NK-92 treated with Interleukin-12 subunit alpha and Interleukin-12 subunit beta, amount 100 ng/mL, for 24 hours (cell line): ENCODE results near the gene RACK1.

Source experiments
- DNase-seq: peaks from one replicate; lab custom pipeline; 2025; lab: John Stamatoyannopoulos, UW

Gene RACK1

DNA sequence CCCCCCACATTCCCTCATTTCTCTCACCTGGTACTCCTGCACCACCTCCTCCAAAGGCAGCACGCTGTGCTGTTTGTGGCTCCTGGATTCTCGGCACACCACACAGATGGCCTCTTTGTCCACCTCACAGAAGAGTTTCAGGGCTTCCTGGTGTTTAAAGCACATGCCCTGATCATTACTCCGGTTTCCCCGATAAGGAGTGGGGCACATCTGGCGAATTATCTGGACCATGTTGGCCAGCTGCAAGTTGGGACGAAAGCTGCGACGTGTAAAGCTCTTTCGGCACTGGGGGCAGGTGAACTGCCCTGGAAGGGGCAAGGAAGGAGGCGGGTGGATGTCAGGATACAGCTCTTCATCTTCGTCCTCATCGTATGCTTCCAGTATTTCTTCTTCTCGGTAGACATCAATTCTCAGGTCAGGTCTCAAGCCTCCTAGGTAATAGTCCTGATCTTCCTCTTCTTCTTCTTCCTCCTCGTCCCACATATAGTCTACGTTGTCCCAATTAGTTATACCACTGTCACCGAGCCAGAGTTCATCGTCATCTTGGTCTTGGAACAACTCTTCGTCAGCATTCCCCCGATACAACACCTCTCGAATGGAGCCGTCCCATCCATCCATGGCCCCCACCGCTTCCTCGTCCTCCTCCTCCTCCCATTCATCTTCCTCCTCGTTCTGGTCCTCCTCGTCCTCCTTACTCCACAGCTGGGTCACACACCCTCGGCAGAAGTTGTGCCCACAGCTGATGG lies 16.4 kb upstream of the RACK1 start:
- DNase-seq: no peak

DNA sequence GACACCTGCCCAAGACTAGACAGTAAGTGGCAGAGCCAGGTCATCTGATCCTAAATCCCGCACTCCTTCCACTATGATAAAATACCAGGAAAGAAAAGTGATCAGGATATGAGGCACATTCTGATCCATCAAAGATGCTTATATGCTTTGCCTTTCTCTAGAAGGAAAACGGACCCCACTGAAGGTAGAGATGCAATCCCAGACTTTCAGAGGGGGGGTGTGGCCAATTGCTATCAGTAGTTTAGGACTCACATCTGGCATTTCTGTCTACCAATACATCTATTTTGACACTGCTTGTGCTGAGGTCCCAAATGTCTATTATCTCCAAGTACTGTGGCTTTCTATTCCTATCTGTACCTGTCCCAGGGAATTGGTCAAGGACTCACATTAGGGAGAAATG lies 15.6 kb upstream of the RACK1 start:
- DNase-seq: no peak

DNA sequence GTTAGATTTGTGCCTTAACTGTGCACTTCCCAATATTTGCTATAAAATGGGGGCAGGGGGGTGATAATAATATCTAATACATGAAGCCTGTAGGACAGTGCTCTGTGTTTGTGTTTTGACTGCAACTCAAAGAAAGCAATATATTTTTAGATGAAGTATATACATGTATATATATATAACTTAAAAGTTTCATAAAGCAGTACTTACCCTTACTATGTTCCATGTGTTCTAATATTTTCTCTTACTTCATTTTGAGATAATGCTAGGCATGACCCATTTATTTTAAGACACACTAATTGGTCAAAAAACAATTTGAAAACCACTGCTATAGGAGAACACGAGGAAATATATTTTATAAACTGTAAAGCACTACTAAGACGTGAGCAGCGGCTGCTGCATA lies 14.9 kb upstream of the RACK1 start:
- no peak for DNase-seq

DNA sequence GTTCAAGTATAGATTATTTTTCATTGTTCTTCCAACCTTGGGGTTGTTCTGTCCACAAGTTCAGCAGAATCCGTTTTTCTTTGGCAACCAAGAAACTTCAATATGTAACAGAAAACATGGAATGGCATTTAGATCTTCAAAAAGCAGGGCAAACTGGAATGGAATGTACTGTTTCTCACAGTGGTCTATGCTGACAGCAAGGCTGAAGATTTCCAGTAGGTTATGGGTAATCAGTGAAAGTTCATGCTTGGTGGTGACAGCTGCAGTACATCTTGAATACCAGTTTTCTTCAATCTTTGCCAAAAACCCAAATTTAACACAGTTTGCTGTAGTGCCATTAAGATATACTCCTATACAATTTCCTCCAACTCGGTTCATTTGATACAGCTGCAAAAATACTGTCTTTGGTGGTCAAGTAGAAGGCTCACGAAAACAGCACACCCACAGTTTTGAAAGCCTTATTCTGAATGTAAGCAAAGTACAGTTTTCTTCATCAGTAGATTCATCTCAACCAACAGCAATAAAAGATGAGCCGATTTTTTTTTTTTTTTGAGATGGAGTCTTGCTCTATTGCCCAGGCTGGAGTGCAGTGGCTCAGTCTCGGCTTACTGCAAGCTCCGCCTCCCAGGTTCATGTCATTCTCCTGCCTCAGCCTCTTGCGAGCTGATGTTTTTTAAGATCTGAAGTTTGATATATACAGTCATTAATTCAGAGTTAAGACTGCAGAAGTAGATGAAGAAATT lies 12.3 kb upstream of the RACK1 start:
- DNase-seq: no peak

DNA sequence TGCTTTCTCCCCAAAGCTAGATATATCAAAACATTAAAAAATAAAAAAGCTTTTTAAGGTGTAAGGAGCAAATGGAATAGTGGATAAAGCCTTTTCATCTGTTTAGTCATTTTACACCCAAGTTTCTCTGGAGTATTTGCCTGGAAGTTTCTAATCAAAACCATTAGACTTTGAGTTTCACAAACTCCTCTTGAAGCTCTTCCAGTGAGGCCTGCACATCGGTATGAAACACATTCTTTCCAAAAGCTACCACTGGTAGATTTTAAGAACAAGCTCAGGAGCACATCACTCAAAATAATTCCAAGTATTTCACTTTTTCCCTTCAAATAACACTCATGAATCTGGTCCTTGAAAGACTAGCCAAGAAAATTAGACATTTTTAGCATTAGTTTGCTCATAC lies 11.6 kb upstream of the RACK1 start:
- DNase-seq: no peak

DNA sequence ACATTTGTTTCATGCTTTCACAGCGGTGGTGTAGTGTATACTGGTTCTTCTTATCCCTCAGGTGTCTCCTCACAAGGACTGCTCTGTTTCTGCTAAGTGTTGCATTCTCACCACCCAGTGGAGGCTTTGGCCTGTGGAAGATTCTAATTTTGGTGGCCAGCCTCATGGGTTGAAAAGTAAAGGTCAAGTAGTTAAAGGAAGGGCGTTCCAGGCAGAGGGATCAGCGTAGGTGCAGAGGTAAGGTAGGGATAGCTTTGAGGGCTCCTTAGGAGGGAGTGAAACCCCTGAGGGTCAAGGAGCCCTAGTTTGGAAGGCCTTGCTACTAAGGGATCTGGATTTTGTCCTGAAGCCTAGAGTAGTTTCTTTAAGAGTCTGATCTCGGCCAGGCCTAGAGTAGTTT lies 4.6 kb upstream of the RACK1 start:
- no peak for DNase-seq

DNA sequence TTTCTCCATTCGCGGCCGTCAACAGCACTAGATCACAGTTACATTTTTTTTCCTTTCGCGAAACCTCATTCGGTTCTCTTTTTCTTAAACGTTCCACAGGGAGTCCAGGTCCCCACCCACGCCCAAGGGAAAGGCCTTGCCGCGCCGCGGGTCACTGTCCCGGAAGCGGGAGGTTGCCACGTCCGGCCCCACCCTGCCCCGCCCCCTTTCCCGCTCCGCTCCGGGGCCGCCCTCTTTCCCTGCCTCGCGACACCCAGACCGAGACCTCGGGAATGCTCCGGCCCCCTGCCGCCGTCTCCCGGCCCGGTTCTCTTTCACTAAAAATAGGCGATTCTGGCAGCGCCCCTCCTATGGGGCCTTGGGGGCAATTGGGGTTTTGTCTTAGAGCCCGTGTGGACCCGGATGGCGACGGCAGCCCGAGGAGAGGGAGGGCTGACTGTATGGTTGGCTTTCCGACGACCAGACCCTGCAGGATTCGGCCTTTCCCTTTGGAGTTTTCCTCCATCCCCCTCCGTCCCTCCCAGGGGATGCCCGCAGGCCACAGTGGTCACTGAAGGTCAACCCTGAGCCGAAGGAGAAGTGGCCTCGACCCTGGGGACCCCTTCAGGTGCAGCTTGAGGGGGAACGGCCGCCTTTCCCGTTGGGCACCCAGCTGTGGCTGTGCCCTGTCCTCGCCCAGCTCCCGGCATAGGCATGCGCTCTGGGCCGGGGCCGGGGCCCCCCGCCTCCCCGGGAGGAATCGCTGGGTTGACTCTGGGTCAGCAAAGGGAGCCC lies 2.8 kb upstream of the RACK1 start:
- DNase-seq: no peak

DNA sequence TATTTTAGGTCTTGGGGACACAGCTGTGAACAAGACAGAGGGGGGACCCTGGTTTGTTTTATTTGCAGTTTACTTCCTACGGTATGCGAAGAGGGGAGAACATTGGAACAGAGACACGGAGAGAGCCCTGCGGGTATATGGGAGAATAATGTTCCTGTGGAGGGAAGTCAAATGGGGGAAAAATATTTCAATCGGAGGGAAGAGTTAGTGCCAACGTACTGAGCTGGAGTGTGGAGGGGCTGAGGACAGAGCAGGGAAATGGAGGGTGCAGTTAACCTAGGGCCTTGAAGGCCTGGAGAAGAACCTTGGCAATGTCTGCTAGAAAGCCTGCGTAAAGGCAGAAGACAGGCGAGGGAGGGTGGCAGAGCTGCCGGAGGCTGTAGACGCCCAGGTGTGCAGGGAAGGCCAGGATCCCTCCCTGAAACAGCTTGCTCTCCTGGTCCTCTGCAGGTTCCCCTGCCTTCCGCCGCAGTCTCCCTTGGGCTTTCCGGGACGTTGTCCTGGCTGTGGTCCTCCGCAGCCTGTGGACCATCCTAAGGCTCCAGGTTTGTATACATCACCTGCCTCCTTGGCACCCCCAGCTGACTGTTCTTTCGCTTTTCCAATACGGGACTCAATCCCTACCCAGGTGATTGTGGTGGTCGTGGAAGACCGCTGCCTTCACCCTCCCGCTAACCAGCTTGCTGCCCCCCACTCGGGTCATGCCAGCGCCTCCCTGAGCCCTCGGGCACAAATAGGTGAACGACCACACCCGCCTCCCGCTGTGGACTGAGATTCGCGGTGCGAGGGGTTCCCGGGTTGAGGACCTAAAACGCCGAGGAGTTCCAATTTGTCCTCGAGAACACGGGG lies 1.9 kb upstream of the RACK1 start:
- DNase-seq: no peak

DNA sequence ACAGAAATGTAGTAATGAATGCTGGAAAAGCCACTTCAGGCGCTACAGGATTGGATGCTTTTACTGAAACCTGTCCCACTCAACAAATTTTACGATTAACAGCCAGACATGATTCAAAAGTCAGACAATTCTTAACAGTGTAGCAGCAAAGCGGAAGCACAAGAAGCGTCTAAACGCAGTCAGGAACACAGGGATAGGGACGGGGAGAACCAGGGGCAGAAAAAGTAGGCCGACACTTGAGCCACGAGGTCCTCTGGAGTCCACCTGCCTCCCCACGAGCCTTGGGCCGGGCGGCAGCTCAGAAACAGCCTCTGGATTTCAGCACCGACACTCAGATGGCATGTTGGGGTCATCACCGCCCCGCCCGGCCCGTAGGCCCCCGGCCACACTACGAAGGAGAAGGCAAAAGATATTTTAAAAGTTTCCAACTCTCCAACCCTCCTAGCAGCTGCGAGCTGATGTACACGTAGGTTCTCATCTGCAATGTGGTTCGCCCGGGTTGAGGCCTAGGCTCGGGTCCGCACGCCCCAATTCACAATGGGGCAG lies 615 bp downstream of the RACK1 start:
- no peak for DNase-seq

DNA sequence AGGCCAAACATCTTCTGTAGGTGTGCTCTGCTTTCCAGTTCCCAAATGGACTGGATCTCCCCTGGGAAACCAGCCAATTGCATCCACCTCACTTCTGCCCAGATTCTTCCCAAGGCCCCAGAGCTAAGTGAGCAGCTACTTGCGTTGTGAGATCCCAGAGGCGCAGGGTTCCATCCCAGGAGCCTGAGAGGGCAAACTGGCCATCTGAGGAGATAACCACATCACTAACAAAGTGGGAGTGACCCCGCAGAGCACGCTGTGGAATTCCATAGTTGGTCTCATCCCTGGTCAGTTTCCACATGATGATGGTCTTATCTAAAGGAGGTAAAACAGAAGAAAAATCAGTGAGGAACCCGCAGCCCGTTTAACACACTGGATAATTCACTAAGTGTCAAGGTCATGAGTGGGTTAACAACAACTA lies 1.7 kb downstream of the RACK1 start:
- no peak for DNase-seq

DNA sequence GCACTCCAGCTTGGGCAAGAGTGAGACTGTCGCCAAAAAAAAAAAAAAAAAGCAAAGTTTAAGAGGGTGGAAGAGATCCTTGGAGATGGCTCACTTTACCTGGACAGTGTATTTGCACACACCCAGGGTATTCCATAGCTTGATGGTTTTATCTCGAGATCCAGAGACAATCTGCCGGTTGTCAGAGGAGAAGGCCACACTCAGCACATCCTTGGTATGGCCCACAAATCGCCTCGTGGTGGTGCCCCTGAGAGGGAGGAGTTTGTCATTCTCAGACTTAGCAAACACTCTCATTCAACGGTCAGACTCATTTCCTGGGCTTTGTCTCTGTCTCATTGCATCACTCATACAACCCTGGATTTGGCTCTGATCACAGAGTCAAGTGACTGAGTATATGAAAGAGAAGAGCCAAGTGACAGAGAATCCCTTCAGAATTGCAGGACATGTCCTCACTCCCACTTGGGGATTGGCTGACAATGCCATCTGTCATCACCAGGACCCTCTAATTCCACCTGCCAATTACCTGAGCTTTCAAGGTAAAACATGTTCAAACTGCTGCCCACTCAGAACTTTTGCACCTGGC lies 2.2 kb downstream of the RACK1 start:
- no peak for DNase-seq

DNA sequence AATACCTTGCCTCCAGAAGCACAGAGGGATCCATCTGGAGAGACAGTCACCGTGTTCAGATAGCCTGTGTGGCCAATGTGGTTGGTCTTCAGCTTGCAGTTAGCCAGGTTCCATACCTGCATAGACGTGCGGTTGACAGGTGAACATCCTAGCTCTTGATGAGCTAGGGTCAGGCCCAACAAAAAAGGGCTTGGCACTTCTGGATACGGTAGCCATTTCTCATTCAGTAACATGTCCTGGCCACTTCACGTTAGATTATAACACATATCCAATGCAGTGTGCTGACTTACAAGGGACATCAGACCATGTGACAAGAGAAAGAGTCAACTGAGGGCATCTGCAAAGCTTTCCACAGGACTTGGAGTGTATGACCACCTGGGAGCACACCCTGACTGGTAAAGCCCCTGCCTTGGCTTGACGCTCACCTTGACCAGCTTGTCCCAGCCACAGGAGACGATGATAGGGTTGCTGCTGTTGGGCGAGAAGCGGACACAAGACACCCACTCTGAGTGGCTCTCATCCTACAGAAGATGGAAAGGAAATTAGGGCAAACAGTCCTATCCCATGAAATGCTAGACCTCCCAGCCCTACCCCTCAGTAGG lies 4.5 kb downstream of the RACK1 start:
- no peak for DNase-seq

DNA sequence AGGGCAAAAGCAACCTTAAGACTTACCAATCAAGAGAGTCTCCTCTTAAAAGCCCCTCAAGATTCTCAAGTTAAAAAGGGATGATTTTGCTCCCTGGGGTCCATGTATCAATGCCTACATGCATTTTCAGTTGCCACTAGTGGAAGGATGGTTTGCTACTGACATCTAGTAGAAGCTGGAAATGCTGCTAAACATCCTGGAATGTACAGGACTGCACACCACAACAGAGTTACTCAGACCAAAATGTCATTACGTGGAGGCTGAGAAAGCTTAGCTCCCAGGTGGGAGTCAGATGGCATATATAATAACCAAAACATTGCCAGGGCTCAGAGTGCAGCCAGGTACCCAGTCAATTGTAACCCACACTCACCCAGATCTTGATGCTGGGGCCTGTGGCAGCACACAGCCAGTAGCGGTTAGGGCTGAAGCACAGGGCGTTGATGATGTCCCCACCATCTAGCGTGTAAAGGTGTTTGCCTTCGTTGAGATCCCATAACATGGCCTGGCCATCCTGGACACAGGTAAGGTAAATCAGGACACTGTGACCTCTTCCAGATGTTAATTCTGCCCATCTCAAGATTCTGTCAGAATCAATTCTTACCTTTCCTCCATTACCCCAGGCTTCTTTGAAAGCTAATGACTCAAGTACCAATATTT lies 5.8 kb downstream of the RACK1 start:
- DNase-seq: no peak

DNA sequence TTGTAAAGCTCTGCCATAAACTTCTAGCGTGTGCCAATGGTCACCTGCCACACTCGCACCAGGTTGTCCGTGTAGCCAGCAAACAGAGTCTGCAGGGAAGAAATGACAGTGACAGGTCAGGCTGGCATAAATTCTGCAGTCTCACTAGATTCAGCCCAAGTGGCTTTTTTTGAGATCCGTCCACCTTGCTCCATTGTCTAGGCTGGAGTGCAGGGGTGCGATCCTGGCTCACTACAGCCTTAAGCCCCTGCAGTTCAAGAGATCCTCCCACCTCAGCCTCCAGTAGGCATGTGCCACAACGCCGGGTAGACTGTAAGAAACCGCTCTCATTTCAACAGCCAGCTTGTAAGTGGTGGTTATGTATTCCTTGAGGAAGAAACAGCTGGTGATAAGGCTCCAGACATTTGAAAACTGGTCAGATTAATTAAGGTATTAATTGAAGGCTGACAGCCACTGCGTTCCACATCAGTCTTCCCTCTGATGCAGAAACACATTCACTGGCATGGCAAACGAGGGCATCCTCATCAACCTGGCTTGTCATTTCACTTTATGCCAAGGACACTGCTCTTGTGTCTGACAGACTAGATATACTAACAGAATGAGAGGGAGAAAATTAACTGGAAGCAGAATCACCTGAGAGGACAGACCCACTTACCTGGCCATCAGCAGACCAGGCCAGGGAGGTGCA lies 6.6 kb downstream of the RACK1 start:
- DNase-seq: no peak

DNA sequence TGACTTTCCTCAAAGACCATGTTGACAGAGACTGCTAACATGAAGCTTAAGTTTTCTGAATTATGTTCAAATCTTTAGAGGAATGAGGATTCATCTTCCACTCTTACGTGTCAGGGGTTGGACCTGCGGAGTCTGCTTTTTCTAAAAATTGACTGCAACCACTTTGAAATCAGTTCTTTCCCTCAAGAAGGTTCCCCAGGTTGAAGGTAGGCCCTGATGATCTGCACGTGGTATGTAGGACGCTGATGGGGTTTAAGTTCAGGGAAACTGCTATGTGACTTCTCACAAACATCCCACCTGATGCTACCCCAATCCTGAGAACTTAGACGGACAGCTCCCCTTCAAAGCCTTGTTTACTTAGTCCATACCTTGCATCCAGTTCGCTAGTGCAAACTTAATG lies 7.2 kb downstream of the RACK1 start:
- DNase-seq: no peak

DNA sequence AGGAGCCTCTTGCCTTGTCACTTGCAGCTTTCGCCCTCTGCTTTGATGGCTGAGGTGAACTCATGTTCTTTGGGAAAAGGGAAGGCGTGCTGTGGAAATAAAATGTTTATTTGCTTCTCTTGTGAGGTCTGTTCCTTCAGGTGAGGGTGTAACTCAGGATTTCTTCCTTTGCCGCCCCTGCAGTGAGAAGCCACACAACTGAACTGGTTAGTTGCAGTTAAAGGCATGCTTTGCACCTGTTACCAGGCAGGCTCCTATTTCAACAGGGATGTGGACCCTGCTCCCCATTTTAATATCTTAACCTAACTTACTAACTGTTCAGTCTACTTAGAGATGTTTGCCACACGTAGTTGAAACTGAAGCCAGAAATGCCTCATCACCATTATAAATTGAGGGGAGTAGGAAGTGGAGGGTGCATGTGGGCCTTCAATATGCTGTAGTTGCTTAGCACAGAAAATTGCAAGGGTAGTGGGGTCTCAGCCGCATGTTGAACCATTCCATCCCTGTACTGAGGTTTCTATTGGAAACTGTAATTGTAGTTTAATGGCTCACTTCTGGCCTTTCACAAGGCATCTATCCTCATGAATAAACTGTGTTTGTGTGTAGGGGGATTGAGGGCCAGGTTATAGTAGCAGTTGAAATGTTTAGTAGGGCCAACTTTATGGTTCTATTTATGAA lies 7.9 kb downstream of the RACK1 start:
- DNase-seq: no peak

DNA sequence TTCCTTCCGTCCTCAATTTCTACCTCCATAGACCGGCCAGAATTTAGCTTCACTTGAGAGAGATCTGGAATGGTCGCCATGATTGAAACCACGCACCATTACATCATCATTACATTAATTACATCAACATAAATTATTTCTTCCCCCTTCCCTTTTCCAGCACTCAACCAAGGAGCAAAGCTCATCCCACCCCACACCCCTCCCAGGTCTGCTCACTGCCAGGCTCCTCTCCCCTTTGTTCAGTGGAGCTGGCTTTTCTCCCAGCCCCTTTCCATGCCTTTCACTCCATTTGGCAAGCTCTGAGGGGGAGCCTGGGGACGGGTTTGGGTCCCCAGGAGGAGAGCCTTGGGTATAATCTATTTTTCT lies 8.4 kb downstream of the RACK1 start:
- DNase-seq: no peak

DNA sequence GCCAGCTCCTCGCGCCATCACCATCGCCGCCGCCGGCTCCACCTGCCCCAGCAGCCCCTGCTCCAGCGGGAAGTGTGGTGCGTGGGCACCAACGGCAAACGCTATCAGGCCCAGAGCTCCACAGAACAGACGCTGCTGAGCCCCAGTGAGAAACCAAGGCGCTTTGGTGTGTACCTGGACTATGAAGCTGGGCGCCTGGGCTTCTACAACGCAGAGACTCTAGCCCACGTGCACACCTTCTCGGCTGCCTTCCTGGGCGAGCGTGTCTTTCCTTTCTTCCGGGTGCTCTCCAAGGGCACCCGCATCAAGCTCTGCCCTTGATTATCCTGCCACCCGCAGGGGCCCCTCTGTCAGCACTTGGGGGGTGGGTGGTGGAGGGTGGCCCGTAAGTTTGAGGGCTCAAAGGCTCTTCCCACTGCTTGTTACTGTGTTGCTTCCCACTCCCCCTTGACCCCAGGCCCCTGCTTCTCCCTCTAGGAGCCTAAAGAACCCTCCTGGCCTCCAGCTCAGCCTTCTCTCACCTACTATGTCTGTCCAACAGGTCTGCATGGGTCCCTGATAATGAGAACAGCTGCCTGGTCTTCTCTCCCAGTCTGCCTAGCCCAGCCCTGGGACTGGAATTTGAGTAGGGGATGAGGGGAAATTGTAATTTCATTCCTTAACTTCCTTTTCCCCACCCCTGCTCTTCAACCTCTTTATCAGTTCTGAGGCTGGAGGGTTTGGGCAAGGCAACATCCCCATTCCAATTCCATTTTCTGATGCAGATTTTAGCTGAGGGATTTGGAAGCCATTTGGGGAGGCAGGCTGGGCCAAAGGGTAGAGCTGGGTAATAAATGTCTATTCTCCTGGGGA lies 9.0 kb downstream of the RACK1 start:
- no peak for DNase-seq
